ENCODE measurements around the gene TBC1D22A.

The TBC1D22A gene

DNA sequence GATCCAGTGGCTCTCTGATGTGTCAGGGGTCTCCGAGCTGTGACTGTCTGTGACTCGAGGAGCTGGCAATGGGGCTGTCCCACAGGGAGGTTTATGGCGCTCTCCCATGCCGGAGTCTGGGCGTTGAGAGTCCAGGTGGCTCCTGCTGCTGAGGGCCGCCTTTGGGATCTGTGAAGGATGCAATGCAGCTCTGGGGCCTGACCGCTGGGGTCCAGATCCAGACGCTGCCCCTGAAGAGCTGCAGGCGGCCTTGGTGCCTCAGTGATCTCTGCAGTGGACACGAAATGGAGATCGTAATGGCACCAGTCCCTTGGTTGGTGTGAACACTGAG, 155.3 kb downstream of the TBC1D22A start:
- no peak for TF ChIP-seq CTCF (IDR thresholded peaks at IDR 0.05)

DNA sequence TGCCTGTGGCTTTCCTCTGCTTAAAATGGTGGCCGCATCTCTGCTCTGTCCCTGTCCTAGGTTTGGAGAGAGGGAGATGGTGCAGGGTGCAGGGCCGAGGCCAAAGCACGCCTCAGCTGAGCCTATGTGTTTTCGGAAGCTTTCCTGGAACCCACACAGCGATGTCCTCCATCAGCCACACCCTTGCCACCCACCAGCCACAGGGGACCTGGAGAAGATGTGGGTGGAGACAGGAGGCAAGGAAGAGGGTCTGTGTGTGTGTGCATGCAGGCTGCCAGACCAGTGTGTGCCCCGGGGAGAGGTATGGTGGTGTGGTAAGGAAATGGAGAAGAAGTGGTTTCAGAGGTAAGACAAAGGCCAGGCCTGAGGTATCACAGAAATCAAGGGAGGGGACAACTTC, 155.7 kb downstream of the TBC1D22A start:
- TF ChIP-seq CTCF (IDR thresholded peaks at IDR 0.05) = no peak
- H3K4me3 ChIP-seq = no peak overlapping the region
- H3K27ac ChIP-seq = no peak overlapping the region
- no peak for DNase-seq (ENCODE audit: low spot score)

More for the DNA sequence above, 155.3 kb downstream of the TBC1D22A start:
- no peak for DNase-seq (ENCODE audit: low spot score)
- no peak overlapping the region for H3K4me3 ChIP-seq
- H3K27ac ChIP-seq = no peak overlapping the region

GRCh38 chr22:46922037-46922436, 159.6 kb downstream of the TBC1D22A start:
- no peak overlapping the region for H3K27ac ChIP-seq

DNA sequence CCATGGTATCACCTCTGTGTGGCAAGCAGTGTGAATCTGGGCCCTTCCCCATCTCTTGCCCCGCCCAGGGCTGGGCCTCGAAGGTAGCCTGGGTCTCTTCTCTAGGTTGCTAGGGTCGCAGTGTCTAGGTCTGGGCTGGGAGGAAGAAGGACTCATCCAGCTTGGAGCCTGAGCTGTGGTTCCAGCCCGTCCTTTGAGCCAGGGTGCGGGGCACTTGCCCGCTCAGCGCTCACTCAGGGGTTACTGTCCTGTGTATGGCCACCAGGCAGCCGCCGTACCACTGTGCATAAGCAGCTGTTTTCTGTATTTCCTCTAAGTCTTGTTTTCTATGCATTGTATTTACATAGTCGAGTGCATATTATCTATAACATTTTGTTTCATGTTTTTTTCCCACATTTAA, 160.9 kb downstream of the TBC1D22A start:
- Histone ChIP-seq H3K4me3 (no peak overlapping the region), H3K27ac (no peak overlapping the region)
- DNase-seq (ENCODE audit: low spot score) = no peak
- no peak for TF ChIP-seq CTCF (IDR thresholded peaks at IDR 0.05)

More at GRCh38 chr22:46922037-46922436, 159.6 kb downstream of the TBC1D22A start:
- no peak for DNase-seq (ENCODE audit: low spot score)
- H3K4me3 ChIP-seq = no peak overlapping the region
- no peak for TF ChIP-seq CTCF (IDR thresholded peaks at IDR 0.05)

DNA sequence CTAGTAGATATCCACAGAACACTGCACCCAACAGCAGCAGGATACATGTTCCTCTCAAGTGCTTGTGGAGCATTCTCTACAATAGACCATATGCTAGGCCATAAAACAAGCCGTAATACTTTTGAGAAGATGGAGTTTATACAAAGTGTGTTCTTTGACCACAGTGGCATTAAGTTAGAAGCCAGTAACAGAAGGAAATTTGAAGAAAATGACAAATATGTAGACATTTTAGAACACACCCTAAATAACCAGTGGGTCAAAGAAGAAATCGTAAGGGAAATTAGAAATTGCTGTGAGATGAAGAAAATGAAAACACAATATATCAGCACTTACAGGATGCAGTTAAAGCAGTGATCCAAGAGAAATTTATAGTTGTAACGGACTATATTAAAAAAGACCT, 163.4 kb downstream of the TBC1D22A start:
- TF ChIP-seq CTCF (IDR thresholded peaks at IDR 0.05) = no peak
- Histone ChIP-seq H3K4me3 (no peak overlapping the region), H3K27ac (no peak overlapping the region)
- no peak for DNase-seq (ENCODE audit: low spot score)

DNA sequence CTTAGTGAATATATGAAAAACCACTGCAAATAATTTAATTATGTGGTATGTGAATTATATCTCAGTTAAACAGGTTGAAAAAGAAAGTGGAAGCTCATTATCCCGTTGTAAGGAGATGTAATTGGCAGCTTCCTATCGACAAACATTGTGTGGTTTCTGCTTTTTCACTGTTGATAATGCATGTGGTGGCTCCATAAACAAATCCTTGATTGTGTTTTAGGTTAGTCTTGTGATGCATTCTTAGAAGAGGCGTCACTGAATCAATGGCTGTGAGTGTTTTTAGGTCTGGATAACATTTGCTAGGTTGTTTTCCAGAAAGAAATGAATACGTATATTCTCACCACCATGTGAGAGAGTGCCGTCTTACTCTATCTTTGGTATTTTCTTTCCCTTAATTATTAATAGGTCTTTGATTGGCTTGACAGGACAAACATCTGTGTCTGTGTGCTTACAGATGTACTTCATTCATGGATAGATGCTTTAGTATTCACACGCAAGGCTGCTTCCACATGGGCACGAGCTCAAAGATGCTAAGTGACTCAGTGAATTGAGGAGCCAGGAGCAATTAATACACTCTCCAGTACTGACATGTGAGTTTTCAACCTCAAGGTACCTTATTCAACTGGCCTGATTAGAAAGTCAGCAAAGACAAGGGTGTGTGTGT, 166.7 kb downstream of the TBC1D22A start:
- Histone ChIP-seq H3K27ac (no peak overlapping the region), H3K4me3 (no peak overlapping the region)
- no peak for DNase-seq (ENCODE audit: low spot score)
- TF ChIP-seq CTCF (IDR thresholded peaks at IDR 0.05) = no peak

GRCh38 chr22:46929710-46930204, 167.3 kb downstream of the TBC1D22A start:
- Histone ChIP-seq H3K4me3 (no peak overlapping the region), H3K27ac (no peak overlapping the region)

More at GRCh38 chr22:46929710-46930204, 167.3 kb downstream of the TBC1D22A start:
- TF ChIP-seq CTCF (IDR thresholded peaks at IDR 0.05) = no peak
- no peak for DNase-seq (ENCODE audit: low spot score)
